ENCODE data around the gene NFIA. TPM values are rescaled to one million over a fixed set of nuclear protein-coding genes. Genes with fewer than 3 reads are reported as not detected.

NFIA gene
- total and polyA plus RNA-seq, 12 donors: 15.6 to 109 (median 66.3) TPM

- Histone ChIP-seq H3K27me3 (no peaks in the 10 kb centered on the region), H3K4me1 (replicated peaks in 1 of 2) (peaks cover 9 to 84% of the 10 kb centered on the region in 2 donors), H3K36me3 (replicated peaks in 1 of 2) (peaks cover 0 to 13% of the 10 kb centered on the region in 2 donors), H3K27ac (no peak overlapping the region), H3K9me3 (replicated peaks in 1 of 3) (no peaks in the 10 kb centered on the region), H3K4me3 (peak overlapping the region in 1 of 4 donors; percentile 78)
- intact Hi-C loops (cut with DNase I): loop anchor here (10.0 kb wide), 1 partner anchor 246 kb away; no protein-coding TSS in a partner anchor
- no peak for TF ChIP-seq CTCF (IDR thresholded peaks at IDR 0.05)
- TF ChIP-seq POLR2A (IDR thresholded peaks at IDR 0.05): no peak
- WGBS, 4 donors: 92 to 94% (median 93%) methylated on average over 25 of the region's 25 CpGs
- no peak for DNase-seq
Measured at GRCh38 chr1:61088163-61088974, 6.0 kb downstream of the NFIA start.

DNA sequence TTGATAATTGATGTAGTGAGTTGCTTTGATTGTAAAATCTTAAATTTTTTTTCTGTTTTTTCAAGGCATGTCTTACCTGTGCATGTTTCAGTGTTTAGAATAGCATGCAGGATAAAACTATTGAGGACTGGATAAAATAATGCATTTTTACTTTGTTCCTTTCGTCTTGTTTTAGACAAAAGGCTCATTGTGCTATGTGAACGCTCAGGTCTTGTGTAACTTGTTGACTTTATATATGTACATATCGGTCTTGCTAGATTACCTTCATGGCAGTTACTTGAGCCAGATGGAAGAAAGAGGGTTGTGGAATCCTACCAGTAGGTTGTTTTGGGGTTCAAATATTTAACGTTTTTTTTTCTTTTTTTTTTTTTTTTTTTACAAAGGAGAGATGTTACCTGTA is 7.0 kb downstream of the NFIA start:
- intact Hi-C loops (cut with DNase I): loop anchor here (10.0 kb wide), 1 partner anchor 245 kb away; no protein-coding TSS in a partner anchor
- Histone ChIP-seq H3K4me1 (replicated peaks in 1 of 2) (peaks cover 11 to 89% of the 10 kb centered on the region in 2 donors), H3K9me3 (replicated peaks in 1 of 3) (no peaks in the 10 kb centered on the region), H3K27me3 (no peaks in the 10 kb centered on the region), H3K36me3 (replicated peaks in 1 of 2) (peaks cover 0 to 13% of the 10 kb centered on the region in 2 donors), H3K4me3 (no peak overlapping the region), H3K27ac (no peak overlapping the region)
- 72 to 84% (median 79%) methylated on average over 4 of the region's 4 CpGs for WGBS, 4 donors
- no peak for DNase-seq
- no peak for TF ChIP-seq POLR2A (IDR thresholded peaks at IDR 0.05)
- no peak for TF ChIP-seq CTCF (IDR thresholded peaks at IDR 0.05)

DNA sequence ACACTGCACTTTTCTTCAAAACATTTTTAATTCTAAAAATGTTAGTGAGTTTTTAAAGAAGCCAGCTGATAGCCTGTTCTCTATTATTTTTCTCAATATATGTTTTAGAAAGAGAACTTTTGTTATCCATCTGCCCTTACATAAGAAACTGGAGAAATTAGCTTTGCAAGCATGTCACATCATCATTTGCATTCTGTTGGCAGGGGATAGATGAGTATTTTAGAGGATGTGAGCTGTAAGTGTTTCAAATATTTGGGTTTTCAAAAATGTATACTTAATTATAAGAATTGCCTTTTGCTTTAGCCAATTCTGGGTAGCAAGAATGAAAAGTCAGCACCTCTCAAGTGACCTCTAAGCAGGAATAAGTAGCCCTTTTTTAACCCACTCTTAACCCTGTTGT is 7.4 kb downstream of the NFIA start:
- DNase-seq: no peak
- TF ChIP-seq POLR2A (IDR thresholded peaks at IDR 0.05) (no peak), CTCF (IDR thresholded peaks at IDR 0.05) (no peak)
- intact Hi-C loops (cut with DNase I): loop anchor here (10.0 kb wide), 1 partner anchor 245 kb away; no protein-coding TSS in a partner anchor
- Histone ChIP-seq H3K4me1 (replicated peaks in 1 of 2) (peaks cover 14 to 89% of the 10 kb centered on the region in 2 donors), H3K9me3 (replicated peaks in 1 of 3) (no peaks in the 10 kb centered on the region), H3K36me3 (replicated peaks in 1 of 2) (peaks cover 0 to 13% of the 10 kb centered on the region in 2 donors), H3K27me3 (no peaks in the 10 kb centered on the region), H3K4me3 (no peak overlapping the region), H3K27ac (no peak overlapping the region)

DNA sequence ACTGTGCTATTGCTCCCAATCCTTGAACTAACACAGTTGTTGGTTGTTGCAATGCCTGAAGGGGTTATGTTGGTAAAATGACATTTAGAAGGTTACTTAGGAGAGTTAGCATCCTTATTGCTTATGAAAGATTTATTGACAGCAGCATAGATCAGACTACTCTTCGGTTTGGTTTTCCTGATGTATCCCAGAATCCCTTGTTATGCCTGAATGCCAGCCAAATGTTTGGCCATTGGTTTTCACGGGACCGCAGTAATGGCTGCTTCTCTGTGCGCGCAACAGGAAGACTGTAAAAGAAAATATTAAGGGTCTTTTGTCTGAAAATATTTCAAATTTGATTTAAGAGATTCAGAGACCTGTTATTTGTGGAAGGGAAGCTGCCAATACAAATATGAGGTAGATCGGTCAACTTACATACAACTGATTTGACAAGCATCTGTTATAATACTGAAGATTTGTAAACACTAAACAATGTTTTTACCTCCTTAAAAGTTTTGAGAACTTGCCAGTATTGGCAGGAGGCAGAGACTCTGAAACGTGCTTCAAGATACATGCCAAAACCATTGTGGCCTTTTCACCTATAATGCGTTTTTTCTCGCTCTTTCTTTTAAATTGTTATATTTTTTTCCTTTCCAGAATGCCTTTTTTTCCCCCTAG is 8.3 kb downstream of the NFIA start:
- Histone ChIP-seq H3K27ac (no peak overlapping the region), H3K4me3 (no peak overlapping the region), H3K27me3 (no peaks in the 10 kb centered on the region), H3K36me3 (replicated peaks in 1 of 2) (peaks cover 0 to 13% of the 10 kb centered on the region in 2 donors), H3K4me1 (replicated peaks in 1 of 2) (peaks cover 17 to 89% of the 10 kb centered on the region in 2 donors), H3K9me3 (replicated peaks in 1 of 3) (no peaks in the 10 kb centered on the region)
- intact Hi-C loops (cut with DNase I): no loop called here
- 77 to 85% (median 80%) methylated on average over 9 of the region's 9 CpGs for WGBS, 4 donors
- no peak for TF ChIP-seq CTCF (IDR thresholded peaks at IDR 0.05)
- no peak for TF ChIP-seq POLR2A (IDR thresholded peaks at IDR 0.05)
- no peak for DNase-seq
